ENCODE measurements around the gene KASH5. TPM values are rescaled to one million over a fixed set of nuclear protein-coding genes. Genes with fewer than 3 reads are reported as not detected.

Gene KASH5
- total RNA-seq, 4 donors from 2014 or later: not detected

DNA sequence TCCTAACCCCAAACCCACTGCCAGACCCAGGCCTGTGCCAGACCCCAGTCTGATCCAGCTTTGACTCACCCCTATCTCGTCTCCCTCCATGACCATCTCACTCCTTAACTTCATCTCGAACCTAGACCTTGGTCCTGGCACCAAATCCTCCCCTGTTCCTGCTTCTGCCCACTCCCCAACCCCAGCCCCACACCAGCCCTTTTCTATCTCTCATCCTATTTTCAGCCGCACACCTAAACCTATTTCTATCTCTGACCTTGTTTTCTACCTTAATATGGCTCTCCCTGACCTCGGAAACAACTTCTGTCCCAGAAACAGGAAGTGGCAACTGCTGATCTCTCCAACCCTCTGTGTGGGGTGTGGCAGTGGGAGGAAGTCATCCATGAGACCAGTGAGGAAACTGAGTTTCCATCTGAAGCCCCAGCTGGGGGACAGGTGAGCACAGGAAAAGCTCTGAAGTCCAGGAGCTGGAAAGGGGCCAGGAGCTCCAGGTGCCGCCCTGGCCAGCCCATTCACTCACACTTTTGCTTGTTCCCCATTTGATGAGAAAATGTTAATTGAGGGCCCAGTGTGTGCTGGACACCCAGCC is 21.5 kb downstream of the KASH5 start:
- no peak for DNase-seq (ENCODE audit: low spot score in 2 of 2)
- Histone ChIP-seq H3K36me3 (no peaks in the 10 kb centered on the region), H3K9me3 (no peaks in the 10 kb centered on the region), H3K27ac (no peak overlapping the region), H3K27me3 (no peaks in the 10 kb centered on the region), H3K4me1 (no peaks in the 10 kb centered on the region), H3K4me3 (no peak overlapping the region)
- WGBS: 78% methylated on average over 5 of the region's 5 CpGs
- no peak for TF ChIP-seq POLR2AphosphoS5 (IDR thresholded peaks at IDR 0.05)
- TF ChIP-seq, protein P1, sequence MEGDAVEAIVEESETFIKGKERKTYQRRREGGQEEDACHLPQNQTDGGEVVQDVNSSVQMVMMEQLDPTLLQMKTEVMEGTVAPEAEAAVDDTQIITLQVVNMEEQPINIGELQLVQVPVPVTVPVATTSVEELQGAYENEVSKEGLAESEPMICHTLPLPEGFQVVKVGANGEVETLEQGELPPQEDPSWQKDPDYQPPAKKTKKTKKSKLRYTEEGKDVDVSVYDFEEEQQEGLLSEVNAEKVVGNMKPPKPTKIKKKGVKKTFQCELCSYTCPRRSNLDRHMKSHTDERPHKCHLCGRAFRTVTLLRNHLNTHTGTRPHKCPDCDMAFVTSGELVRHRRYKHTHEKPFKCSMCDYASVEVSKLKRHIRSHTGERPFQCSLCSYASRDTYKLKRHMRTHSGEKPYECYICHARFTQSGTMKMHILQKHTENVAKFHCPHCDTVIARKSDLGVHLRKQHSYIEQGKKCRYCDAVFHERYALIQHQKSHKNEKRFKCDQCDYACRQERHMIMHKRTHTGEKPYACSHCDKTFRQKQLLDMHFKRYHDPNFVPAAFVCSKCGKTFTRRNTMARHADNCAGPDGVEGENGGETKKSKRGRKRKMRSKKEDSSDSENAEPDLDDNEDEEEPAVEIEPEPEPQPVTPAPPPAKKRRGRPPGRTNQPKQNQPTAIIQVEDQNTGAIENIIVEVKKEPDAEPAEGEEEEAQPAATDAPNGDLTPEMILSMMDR (IDR thresholded peaks at IDR 0.05): no peak
- TF ChIP-seq POLR2A (IDR thresholded peaks at IDR 0.05): no peak
- no peak for TF ChIP-seq EP300 (IDR thresholded peaks at IDR 0.05)

GRCh38 chr19:49411681-49412326 is 23.8 kb downstream of the KASH5 start:
- H3K27ac ChIP-seq: no peak overlapping the region
- H3K36me3 ChIP-seq: no peaks in the 10 kb centered on the region
- no peak for DNase-seq (ENCODE audit: low spot score in 2 of 2)
- H3K4me3 ChIP-seq: no peak overlapping the region
- H3K9me3 ChIP-seq: no peaks in the 10 kb centered on the region
- no peaks in the 10 kb centered on the region for H3K4me1 ChIP-seq
- 84% methylated on average over 3 of the region's 3 CpGs for WGBS
- H3K27me3 ChIP-seq: peaks cover 16% of the 10 kb centered on the region
- TF ChIP-seq POLR2AphosphoS5 (IDR thresholded peaks at IDR 0.05) (no peak), POLR2A (IDR thresholded peaks at IDR 0.05) (no peak), EP300 (IDR thresholded peaks at IDR 0.05) (no peak)
- TF ChIP-seq, protein P1 (IDR thresholded peaks at IDR 0.05): no peak

- Histone ChIP-seq H3K27ac (no peak overlapping the region), H3K36me3 (no peaks in the 10 kb centered on the region), H3K4me1 (no peaks in the 10 kb centered on the region), H3K27me3 (peaks cover 30% of the 10 kb centered on the region), H3K9me3 (no peaks in the 10 kb centered on the region), H3K4me3 (no peak overlapping the region)
- DNase-seq (ENCODE audit: low spot score in 2 of 2): no peak
- no peak for TF ChIP-seq EP300 (IDR thresholded peaks at IDR 0.05)
- TF ChIP-seq, protein P1 (IDR thresholded peaks at IDR 0.05): no peak
- TF ChIP-seq POLR2A (IDR thresholded peaks at IDR 0.05): no peak
- TF ChIP-seq POLR2AphosphoS5 (IDR thresholded peaks at IDR 0.05): no peak
- 94% methylated on average over 4 of the region's 9 CpGs for WGBS
Measured at GRCh38 chr19:49413348-49413747, 25.3 kb downstream of the KASH5 start.

GRCh38 chr19:49414256-49414655 is 26.2 kb downstream of the KASH5 start:
- H3K36me3 ChIP-seq: no peaks in the 10 kb centered on the region
- H3K27ac ChIP-seq: no peak overlapping the region
- H3K27me3 ChIP-seq: peaks cover 39% of the 10 kb centered on the region
- no peak for DNase-seq (ENCODE audit: low spot score in 2 of 2)
- H3K4me1 ChIP-seq: no peaks in the 10 kb centered on the region
- WGBS: 76% methylated on average over 3 of the region's 3 CpGs
- TF ChIP-seq EP300 (IDR thresholded peaks at IDR 0.05) (no peak), POLR2AphosphoS5 (IDR thresholded peaks at IDR 0.05) (no peak), POLR2A (IDR thresholded peaks at IDR 0.05) (no peak)
- TF ChIP-seq, protein P1 (IDR thresholded peaks at IDR 0.05): no peak
- no peaks in the 10 kb centered on the region for H3K9me3 ChIP-seq
- H3K4me3 ChIP-seq: no peak overlapping the region

DNA sequence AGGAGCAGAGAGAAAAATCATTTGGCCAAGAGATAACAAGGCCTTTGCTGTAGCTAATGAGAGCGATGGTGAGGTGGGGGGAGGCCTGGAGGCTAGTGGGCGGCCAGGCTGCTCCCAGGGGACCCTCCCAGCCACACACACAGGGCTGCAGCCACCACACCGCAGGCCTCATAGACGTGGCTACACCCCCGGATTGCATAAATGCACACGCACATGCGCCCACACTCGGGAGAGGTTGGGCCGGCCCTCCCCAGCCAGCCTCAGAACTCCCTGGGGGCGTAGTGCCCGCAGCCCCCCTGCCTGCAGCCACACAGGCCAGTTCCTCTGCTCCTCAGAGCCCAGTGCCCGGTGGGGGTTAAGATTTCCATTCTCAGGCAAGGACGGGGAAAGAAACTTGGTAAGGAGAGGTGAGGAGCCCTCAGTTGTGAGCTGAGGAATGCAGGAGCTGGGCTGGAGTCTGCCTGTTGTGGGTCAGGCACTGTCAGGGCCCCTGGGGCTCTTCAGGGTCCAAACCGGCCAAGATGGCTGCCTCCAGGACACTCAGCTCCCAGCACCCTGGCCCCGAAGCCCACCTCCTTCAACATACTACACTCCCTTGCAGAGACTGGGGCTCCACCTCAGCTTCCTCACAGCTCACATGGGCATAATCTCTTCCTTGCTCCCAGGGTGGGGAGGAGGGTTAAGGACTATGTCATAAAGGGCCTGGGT is 27.2 kb downstream of the KASH5 start:
- no peak overlapping the region for H3K4me3 ChIP-seq
- no peak for TF ChIP-seq POLR2A (IDR thresholded peaks at IDR 0.05)
- no peak for TF ChIP-seq EP300 (IDR thresholded peaks at IDR 0.05)
- no peak for TF ChIP-seq POLR2AphosphoS5 (IDR thresholded peaks at IDR 0.05)
- TF ChIP-seq, protein P1 (IDR thresholded peaks at IDR 0.05): no peak
- no peak for DNase-seq (ENCODE audit: low spot score in 2 of 2)
- H3K27me3 ChIP-seq: peaks cover 49% of the 10 kb centered on the region
- WGBS: 57% methylated on average over 8 of the region's 15 CpGs
- no peaks in the 10 kb centered on the region for H3K4me1 ChIP-seq
- no peak overlapping the region for H3K27ac ChIP-seq
- H3K9me3 ChIP-seq: no peaks in the 10 kb centered on the region
- H3K36me3 ChIP-seq: no peaks in the 10 kb centered on the region
